ENCODE measurements around the gene FSTL3.

DNA sequence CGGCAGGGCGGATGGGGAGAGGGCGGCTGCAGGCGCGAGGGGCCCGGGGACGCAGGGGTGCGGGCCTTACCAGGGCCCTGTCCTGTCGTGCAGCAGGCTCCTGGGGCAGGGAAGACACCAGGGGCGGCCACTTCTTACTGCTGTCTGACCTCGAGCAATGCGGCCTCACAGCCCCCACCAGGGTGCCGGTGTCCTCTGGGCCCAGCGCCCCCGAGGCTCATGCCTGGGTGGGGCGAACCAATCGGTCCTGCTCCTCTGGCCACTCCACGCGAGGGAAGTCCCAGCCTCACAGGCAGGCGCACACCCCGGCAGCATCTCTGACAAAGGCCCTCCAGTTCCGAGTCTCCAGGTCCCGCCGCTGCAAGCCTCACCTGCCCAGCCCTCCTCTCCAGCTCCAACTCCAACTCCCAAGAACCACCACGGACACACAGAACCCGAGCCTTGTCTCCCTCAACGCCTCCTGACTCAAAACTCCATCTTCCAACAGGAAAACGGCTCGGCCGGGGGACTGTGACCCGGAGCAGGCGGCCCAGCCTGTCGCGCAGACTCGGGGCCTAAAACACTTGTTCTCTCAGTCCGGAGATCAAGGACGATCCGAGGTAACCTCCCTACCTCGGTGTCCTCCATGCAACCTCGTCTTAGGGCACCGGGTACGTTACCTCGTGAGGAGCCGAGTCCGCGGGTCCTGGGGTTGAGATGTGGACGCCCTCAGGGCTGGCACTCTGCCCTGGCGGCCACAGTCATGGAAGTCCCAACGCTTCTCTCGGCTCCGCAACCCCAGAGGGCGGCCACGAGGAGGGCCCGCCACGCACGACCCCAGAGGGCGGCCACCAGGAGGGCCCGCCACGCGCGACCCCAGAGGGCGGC, 30.0 kb upstream of the FSTL3 start:
- TF ChIP-seq, protein P1, sequence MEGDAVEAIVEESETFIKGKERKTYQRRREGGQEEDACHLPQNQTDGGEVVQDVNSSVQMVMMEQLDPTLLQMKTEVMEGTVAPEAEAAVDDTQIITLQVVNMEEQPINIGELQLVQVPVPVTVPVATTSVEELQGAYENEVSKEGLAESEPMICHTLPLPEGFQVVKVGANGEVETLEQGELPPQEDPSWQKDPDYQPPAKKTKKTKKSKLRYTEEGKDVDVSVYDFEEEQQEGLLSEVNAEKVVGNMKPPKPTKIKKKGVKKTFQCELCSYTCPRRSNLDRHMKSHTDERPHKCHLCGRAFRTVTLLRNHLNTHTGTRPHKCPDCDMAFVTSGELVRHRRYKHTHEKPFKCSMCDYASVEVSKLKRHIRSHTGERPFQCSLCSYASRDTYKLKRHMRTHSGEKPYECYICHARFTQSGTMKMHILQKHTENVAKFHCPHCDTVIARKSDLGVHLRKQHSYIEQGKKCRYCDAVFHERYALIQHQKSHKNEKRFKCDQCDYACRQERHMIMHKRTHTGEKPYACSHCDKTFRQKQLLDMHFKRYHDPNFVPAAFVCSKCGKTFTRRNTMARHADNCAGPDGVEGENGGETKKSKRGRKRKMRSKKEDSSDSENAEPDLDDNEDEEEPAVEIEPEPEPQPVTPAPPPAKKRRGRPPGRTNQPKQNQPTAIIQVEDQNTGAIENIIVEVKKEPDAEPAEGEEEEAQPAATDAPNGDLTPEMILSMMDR (IDR thresholded peaks at IDR 0.05; ENCODE audit: low read depth, low read length, poor library complexity, severe bottlenecking), result no peak
- no peak for TF ChIP-seq EZH2phosphoT487 (IDR thresholded peaks at IDR 0.05; ENCODE audit: borderline replicate concordance, low read length)

Measured in DOHH2 (cell line).